Type B pancreatic cell (in vitro differentiated cells): ENCODE measurements around the gene LTBP1. TPM values are rescaled to one million over a fixed set of nuclear protein-coding genes. Genes with fewer than 3 reads are reported as not detected.

Experiments
- DNase-seq: peaks from one replicate; pipeline ENCODE4 v3.0.0; 2021; ENCODE audit warnings: mixed read lengths; ENCODE audit not compliant: unreplicated experiment; ENCODE audit errors: extremely low spot score
- H3K27ac Mint-ChIP-seq: 2 replicates; pipeline ENCODE4 v1.8.0; 2021; ENCODE audit warnings: mild to moderate bottlenecking, mixed read lengths
- H3K27me3 Mint-ChIP-seq: 2 replicates; pipeline ENCODE4 v1.8.0; 2021; ENCODE audit warnings: mixed read lengths
- H3K36me3 Mint-ChIP-seq: 2 replicates; pipeline ENCODE4 v1.8.0; 2021; ENCODE audit warnings: mixed read lengths
- H3K4me1 Mint-ChIP-seq: one replicate; pipeline ENCODE4 v1.8.0; 2021; ENCODE audit warnings: mixed read lengths; ENCODE audit not compliant: unreplicated experiment
- H3K4me3 Mint-ChIP-seq: 2 replicates; pipeline ENCODE4 v1.8.0; 2021; ENCODE audit warnings: mild to moderate bottlenecking, mixed read lengths
- H3K9me3 Mint-ChIP-seq: 2 replicates; pipeline ENCODE4 v1.8.0; 2021; ENCODE audit warnings: mixed read lengths
- total RNA-seq: library from RNA; stranded (reverse); gene quantifications from 2 replicates; pipeline ENCODE4 v1.2.1, GENCODE V29; 2021; ENCODE audit warnings: low replicate concordance
- TF ChIP-seq, protein P1 (sequence below): fragments of 200-600 bp; sonication (generic); conservative IDR thresholded peaks from 2 replicates; pipeline ENCODE4 v1.5.0; 2021; ENCODE audit warnings: antibody characterized with exemption, mild to moderate bottlenecking

The LTBP1 gene
- total RNA-seq, 1 donor from 2014 or later: 53.3 TPM

DNA sequence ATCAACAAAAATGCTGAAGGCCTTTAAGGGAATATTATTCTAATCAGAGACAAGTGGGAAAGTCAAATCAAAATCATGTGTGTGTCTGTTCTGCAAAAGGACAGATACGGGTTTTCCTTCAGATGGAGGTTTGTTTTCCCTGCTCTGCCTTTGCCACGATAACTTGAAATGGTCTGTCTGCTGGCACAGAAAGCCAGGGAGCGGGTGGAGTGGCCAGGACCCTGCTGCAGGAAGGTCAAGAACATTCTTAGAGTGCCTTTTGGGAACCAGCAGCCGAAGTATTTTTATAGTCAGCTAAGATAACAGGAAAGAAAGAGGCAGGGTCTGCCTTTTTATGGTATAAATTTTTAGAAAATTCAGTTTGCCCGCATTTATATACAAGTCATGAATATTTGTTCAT lies 234.2 kb downstream of the LTBP1 start:
- H3K9me3 Mint-ChIP-seq: no peaks in the 10 kb centered on the region
- DNase-seq: no peak
- no peak overlapping the region for H3K27ac Mint-ChIP-seq

DNA sequence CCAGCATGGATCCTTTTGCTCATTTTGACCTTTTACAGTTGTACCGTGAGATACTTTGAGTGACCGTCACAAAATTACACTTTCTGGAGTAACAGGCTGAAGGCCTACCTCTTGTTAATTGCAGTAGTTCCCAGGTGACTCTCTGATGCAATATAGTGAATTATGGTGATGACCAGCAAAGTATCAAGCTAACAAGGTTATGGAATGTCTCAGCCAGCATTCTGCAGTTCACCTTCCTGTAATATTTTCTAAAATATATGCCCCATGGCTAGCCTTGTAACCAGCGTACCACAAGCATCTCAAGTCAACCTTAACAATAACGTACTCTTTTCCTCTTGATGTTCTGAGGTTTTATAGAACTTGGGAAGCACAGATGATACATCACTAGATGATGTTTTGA lies 234.7 kb downstream of the LTBP1 start:
- H3K9me3 Mint-ChIP-seq: no peaks in the 10 kb centered on the region
- TF ChIP-seq, protein P1, sequence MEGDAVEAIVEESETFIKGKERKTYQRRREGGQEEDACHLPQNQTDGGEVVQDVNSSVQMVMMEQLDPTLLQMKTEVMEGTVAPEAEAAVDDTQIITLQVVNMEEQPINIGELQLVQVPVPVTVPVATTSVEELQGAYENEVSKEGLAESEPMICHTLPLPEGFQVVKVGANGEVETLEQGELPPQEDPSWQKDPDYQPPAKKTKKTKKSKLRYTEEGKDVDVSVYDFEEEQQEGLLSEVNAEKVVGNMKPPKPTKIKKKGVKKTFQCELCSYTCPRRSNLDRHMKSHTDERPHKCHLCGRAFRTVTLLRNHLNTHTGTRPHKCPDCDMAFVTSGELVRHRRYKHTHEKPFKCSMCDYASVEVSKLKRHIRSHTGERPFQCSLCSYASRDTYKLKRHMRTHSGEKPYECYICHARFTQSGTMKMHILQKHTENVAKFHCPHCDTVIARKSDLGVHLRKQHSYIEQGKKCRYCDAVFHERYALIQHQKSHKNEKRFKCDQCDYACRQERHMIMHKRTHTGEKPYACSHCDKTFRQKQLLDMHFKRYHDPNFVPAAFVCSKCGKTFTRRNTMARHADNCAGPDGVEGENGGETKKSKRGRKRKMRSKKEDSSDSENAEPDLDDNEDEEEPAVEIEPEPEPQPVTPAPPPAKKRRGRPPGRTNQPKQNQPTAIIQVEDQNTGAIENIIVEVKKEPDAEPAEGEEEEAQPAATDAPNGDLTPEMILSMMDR: no peak
- H3K4me3 Mint-ChIP-seq: no peak overlapping the region
- DNase-seq: no peak
- no peak overlapping the region for H3K27ac Mint-ChIP-seq
- no peaks in the 10 kb centered on the region for H3K27me3 Mint-ChIP-seq
- H3K36me3 Mint-ChIP-seq: peaks cover 4% of the 10 kb centered on the region
- H3K4me1 Mint-ChIP-seq: no peaks in the 10 kb centered on the region

More for the DNA sequence above, 234.2 kb downstream of the LTBP1 start:
- no peaks in the 10 kb centered on the region for H3K27me3 Mint-ChIP-seq
- no peak overlapping the region for H3K4me3 Mint-ChIP-seq
- H3K4me1 Mint-ChIP-seq: no peaks in the 10 kb centered on the region
- TF ChIP-seq, protein P1: no peak
- H3K36me3 Mint-ChIP-seq: peaks cover 4% of the 10 kb centered on the region

DNA sequence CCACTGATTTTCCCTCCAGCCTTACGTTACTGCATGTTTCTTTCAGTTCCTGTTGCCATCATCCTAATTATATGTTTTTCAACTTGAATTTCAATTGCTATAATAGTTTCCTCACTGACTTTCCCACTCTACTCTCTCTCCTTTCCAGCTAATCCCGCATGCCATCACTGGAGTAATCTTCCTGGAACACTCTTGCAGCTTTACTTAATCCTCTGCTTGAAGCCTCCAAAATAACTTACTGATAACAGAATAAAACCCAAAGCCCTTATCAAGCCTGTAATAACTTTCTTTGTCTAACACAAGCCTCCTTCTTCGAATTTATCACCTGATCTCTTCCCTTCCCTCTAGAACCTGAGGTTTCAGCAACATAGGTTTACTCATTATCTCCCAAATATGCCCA lies 237.3 kb downstream of the LTBP1 start:
- Mint-ChIP-seq H3K9me3 (no peaks in the 10 kb centered on the region), H3K27me3 (no peaks in the 10 kb centered on the region), H3K36me3 (peaks cover 12% of the 10 kb centered on the region), H3K27ac (no peak overlapping the region), H3K4me3 (no peak overlapping the region), H3K4me1 (no peaks in the 10 kb centered on the region)
- no peak for DNase-seq
- TF ChIP-seq, protein P1: no peak

DNA sequence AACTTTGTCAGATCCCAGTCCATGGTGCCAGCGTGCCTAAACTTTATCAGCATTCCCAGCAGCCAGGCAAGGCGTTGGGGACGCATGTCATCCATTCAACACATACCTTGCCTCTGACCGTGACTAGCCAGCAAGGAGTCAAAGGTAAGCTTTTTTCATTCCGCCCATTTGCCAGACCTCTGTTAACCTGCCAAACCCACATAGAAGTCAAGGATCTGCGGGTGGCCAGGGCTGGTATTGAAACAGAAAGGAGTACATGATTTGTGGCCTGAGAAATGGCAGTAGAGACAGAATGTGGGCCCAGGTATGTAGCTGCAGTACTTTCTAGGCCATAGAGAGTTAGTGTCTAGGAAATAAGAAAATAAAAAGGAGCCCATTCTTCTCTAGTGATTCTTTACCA lies 240.2 kb downstream of the LTBP1 start:
- TF ChIP-seq, protein P1: no peak
- Mint-ChIP-seq H3K27me3 (no peaks in the 10 kb centered on the region), H3K4me1 (peaks cover 13% of the 10 kb centered on the region)

DNA sequence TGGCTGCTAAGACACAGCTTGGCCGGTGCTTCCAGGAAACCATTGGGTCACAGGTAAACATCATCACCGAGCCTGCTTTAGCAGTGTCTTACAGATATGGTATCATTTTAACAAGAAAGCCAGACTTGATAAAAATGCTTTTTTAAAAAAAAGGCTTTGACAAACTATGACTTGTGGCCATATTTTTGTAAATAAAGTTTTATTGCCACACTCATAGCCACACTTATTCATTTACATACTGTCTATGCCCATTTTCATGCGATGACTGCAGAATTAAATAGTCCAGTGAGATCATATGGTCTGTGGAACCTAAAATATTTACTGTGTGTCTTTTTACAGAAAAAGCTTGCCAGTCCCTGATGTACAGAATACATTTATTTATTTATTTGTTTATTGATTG lies 242.0 kb downstream of the LTBP1 start:
- H3K27ac Mint-ChIP-seq: no peak overlapping the region
- DNase-seq: no peak
- no peak overlapping the region for H3K4me3 Mint-ChIP-seq
- H3K4me1 Mint-ChIP-seq: peaks cover 20% of the 10 kb centered on the region
- TF ChIP-seq, protein P1: no peak
- no peaks in the 10 kb centered on the region for H3K9me3 Mint-ChIP-seq
- H3K36me3 Mint-ChIP-seq: peaks cover 17% of the 10 kb centered on the region
- H3K27me3 Mint-ChIP-seq: no peaks in the 10 kb centered on the region

More for the DNA sequence above, 240.2 kb downstream of the LTBP1 start:
- Mint-ChIP-seq H3K9me3 (no peaks in the 10 kb centered on the region), H3K4me3 (no peak overlapping the region), H3K27ac (no peak overlapping the region), H3K36me3 (peaks cover 11% of the 10 kb centered on the region)
- DNase-seq: no peak

DNA sequence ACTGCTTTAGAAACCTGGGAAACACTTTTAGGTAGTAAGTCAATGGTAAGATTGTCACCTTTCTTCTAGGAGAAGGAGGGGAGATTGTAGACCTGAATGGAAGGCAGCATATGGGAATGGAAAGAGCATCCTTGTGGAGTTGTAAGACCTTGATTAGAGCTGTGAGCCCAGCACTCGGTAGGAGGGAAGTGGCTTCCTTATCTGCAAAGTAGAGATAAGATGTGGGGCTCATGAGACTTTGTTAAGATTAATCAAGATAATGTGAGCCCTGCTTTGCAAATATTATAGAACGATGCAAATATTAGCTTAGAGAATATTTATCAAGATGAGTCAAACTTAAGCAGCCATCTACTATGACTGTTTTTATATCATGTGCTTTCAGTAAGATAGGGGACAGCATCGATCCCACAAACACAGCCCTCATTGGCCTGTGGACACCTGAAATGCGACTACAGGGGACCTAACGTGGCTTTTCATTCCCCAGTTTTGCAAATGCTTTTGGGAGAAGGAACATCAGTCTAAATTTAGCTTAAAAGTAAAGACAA lies 243.7 kb downstream of the LTBP1 start:
- no peak overlapping the region for H3K4me3 Mint-ChIP-seq
- H3K36me3 Mint-ChIP-seq: peaks cover 17% of the 10 kb centered on the region
- no peak overlapping the region for H3K27ac Mint-ChIP-seq
- no peak for DNase-seq
- no peaks in the 10 kb centered on the region for H3K27me3 Mint-ChIP-seq
- no peaks in the 10 kb centered on the region for H3K9me3 Mint-ChIP-seq
- TF ChIP-seq, protein P1: no peak
- H3K4me1 Mint-ChIP-seq: peaks cover 20% of the 10 kb centered on the region
